ENCODE results near the gene PCDHB13.
"Not testable (repeated sequence)": the region's sequence is repeated elsewhere in the genome, so short reads cannot be mapped to it uniquely, and the experiment has no call there.

The PCDHB13 gene

GRCh38 chr5:141201646-141202045, 12.1 kb upstream of the PCDHB13 start:
- not testable (repeated sequence) for DNase-seq (ENCODE audit: low read depth)

GRCh38 chr5:141208478-141208877, 5.2 kb upstream of the PCDHB13 start, which contains the start of gene PCDHB12:
Gene PCDHB12, plus strand, starts transcription at chr5:141208719. Its CDS starts 189 bp downstream, at chr5:141208908.
- DNase-seq (ENCODE audit: low read depth), result peak; percentile 15

- not testable (repeated sequence) for DNase-seq (ENCODE audit: low read depth)
These were observed 3.4 kb upstream of the PCDHB13 start for GRCh38 chr5:141210281-141210680.

- not testable (repeated sequence) for DNase-seq (ENCODE audit: low read depth)
These were observed 2.9 kb upstream of the PCDHB13 start for GRCh38 chr5:141210849-141211248.

- not testable (repeated sequence) for DNase-seq (ENCODE audit: low read depth)
These were observed 864 bp downstream of the PCDHB13 start for GRCh38 chr5:141214583-141214982.

GRCh38 chr5:141215504-141215903, 1.8 kb downstream of the PCDHB13 start:
- not testable (repeated sequence) for DNase-seq (ENCODE audit: low read depth)

- not testable (repeated sequence) for DNase-seq (ENCODE audit: low read depth)
These were observed 2.3 kb downstream of the PCDHB13 start for GRCh38 chr5:141216035-141216434.

- peak; percentile 50 for DNase-seq (ENCODE audit: low read depth)
These were observed 9.5 kb downstream of the PCDHB13 start, which contains the start of gene PCDHB14 for GRCh38 chr5:141223112-141223783. Gene PCDHB14, plus strand, starts transcription at chr5:141223343. Its CDS starts 163 bp downstream, at chr5:141223506.

- DNase-seq (ENCODE audit: low read depth), result not testable (repeated sequence)
These were observed 11.1 kb downstream of the PCDHB13 start for GRCh38 chr5:141224844-141225243.

- DNase-seq (ENCODE audit: low read depth), result not testable (repeated sequence)
These were observed 11.7 kb downstream of the PCDHB13 start for GRCh38 chr5:141225421-141225820.

GRCh38 chr5:141234109-141234667, 20.5 kb downstream of the PCDHB13 start:
- peak; percentile 32 for DNase-seq (ENCODE audit: low read depth)

GRCh38 chr5:141235922-141236321, 22.2 kb downstream of the PCDHB13 start:
- DNase-seq (ENCODE audit: low read depth), result not testable (repeated sequence)

- DNase-seq (ENCODE audit: low read depth), result no peak
These were observed 23.0 kb downstream of the PCDHB13 start for GRCh38 chr5:141236516-141237313.

- DNase-seq (ENCODE audit: low read depth), result no peak
These were observed 27.8 kb downstream of the PCDHB13 start for GRCh38 chr5:141241496-141241895.

- DNase-seq (ENCODE audit: low read depth), result peak; percentile 15
These were observed 31.6 kb downstream of the PCDHB13 start, which contains the start of gene PCDHB15 for GRCh38 chr5:141245250-141245717. Gene PCDHB15, plus strand, starts transcription at chr5:141245395. Its CDS starts 184 bp downstream, at chr5:141245579.

GRCh38 chr5:141246971-141247370, 33.3 kb downstream of the PCDHB13 start:
- not testable (repeated sequence) for DNase-seq (ENCODE audit: low read depth)

- DNase-seq (ENCODE audit: low read depth), result not testable (repeated sequence)
These were observed 33.7 kb downstream of the PCDHB13 start for GRCh38 chr5:141247434-141247833.

- DNase-seq (ENCODE audit: low read depth), result no peak
These were observed 36.9 kb downstream of the PCDHB13 start for GRCh38 chr5:141250576-141250975.

GRCh38 chr5:141258464-141258863, 44.7 kb downstream of the PCDHB13 start:
- DNase-seq (ENCODE audit: low read depth), result no peak

GRCh38 chr5:141258948-141259347, 45.2 kb downstream of the PCDHB13 start:
- DNase-seq (ENCODE audit: low read depth), result no peak

- DNase-seq (ENCODE audit: low read depth), result peak; percentile 7
These were observed 46.9 kb downstream of the PCDHB13 start for GRCh38 chr5:141260458-141261237.

- DNase-seq (ENCODE audit: low read depth), result no peak
These were observed 47.5 kb downstream of the PCDHB13 start for GRCh38 chr5:141261238-141261546.
